GM21515 (cell line): Measurements from ENCODE around the gene SPEN.
"Not testable (repeated sequence)": the region's sequence is repeated elsewhere in the genome, so short reads cannot be mapped to it uniquely, and the experiment has no call there.

Source experiments
- ATAC-seq: cut with Tn5 transposase; IDR thresholded peaks from one replicate; pipeline ENCODE4 v1.9.1; 2021; ENCODE audit not compliant: unreplicated experiment

Gene SPEN

GRCh38 chr1:15847100-15847892 is at the start of gene SPEN:
Gene SPEN (plus strand): TSS chr1:15847707. CDS start chr1:15848068, 361 bp downstream.
- ATAC-seq = peak; percentile 59

GRCh38 chr1:15799004-15799867 is 48.3 kb upstream of the SPEN start:
- no peak for ATAC-seq

GRCh38 chr1:15799928-15800835 is 47.3 kb upstream of the SPEN start:
- ATAC-seq = no peak

- no peak for ATAC-seq
Measured at GRCh38 chr1:15802234-15802965, 45.1 kb upstream of the SPEN start.

DNA sequence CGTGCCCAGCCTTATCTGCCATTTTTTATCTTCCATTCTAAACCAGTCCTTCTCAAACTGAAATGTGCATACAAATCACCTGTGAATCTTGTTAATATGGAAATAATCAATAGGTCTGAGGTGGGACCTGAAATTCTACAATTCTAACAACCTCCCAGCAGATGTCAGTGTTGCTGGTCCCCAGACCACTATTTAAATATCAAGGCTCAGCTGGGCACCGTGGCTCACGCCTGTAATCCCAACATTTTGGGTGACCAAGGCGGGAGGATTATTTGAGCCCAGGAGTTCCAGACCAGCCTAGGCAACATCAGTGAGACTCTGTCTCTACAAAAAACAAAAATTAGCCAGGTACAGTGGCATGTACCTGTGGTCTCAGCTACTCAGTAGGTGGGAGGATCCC is 44.1 kb upstream of the SPEN start:
- no peak for ATAC-seq

DNA sequence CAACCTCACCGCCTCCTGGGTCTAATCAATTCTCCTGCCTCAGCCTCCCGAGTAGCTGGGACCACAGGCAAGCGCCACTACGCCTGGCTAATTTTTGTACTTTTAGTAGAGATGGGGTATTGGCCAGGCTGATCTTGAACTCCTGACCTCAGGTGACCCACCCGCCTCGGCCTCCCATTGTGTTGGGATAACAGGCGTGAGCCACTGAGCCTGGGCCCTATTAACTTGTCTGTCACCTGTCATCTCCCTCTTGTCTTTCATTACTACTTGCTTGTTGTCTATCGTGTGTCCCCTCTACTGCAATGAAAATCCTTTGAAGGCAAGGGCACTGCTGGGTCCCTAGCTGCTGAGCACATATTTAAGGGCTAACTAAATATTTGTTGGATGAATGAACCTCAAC is 43.4 kb upstream of the SPEN start:
- ATAC-seq = no peak

DNA sequence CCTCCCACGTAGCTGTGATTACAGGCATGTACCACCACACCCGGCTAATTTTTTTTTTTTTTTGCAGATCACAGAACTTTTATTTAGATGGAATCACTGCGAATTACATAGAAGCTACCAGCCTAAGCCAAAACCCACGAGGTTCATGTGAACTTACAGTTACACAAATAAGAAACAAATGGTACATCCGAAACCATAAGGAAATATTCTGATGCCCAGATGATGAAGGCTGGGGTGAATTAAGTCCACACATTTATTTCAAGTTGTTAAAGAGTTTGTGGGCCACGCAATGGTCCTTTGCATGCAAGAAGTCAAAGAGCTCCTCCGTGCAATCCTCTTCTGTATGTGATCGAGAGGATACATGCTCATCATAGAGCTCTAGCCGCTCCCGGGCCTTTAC is 40.4 kb upstream of the SPEN start:
- ATAC-seq = no peak

DNA sequence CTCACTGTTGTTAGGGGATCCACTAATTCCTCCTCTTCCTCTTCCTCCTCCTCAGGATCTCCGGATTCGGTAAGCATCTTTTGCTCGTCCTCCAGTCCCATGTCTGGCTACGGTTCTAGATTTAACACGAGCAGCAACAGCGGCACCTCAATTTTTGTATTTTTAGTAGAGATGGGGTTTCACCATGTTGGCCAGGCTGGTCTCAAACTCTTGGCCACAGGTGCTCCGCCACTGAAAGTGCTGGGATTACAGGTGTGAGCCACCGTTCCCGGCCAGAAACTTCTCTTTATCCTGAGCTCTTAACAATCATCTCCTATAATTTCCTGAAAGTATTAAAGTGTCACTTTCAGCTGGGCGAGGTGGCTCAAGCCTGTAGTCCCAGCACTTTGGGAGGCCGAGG is 40.0 kb upstream of the SPEN start, which contains the start of gene UQCRHL:
Gene UQCRHL (minus strand): TSS at position 101 of the 400 bp plus-strand sequence. CDS start 0 bp downstream, at position 101.
- not testable (repeated sequence) for ATAC-seq

GRCh38 chr1:15808955-15809354 is 38.6 kb upstream of the SPEN start:
- ATAC-seq = no peak

DNA sequence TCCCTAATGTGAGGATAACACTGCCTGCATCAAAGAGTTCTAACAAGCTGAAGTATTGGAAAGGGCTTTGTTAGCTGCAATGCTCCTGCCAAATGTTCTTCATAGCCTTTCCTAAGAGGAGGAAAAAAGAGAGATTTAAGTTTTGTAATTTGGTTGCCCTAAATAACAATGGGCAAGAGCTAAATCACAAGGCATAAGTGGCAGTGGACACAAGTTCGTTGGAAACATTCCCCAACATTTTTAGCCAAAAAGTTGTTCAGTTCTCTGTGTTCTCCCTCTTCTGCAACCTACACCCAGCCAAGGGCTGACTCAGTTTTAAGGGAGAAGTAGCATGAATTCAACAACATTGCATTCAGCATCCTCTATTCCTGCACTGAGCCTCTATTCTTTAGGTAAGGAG is 37.4 kb upstream of the SPEN start:
- ATAC-seq = no peak

- no peak for ATAC-seq
Measured at GRCh38 chr1:15816674-15817073, 30.8 kb upstream of the SPEN start.

DNA sequence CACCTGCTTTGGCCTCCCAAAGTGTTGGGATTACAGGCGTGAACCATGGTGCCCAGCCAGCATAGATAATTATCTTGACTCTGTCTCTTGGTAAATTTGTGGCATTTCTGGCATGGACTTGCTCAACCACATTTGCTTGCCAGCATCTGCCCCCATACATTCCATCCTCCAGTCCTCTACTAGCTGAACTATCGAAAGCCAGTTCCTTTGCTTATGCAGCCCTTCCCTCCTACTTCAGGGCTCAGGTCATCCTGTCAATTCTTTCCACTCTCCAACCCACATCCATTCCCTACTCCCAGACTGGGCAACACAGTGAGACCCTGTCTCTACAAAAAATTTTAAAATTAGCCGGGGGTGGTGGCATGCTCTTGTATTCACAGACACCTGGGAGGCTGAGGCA is 27.0 kb upstream of the SPEN start:
- ATAC-seq = no peak

DNA sequence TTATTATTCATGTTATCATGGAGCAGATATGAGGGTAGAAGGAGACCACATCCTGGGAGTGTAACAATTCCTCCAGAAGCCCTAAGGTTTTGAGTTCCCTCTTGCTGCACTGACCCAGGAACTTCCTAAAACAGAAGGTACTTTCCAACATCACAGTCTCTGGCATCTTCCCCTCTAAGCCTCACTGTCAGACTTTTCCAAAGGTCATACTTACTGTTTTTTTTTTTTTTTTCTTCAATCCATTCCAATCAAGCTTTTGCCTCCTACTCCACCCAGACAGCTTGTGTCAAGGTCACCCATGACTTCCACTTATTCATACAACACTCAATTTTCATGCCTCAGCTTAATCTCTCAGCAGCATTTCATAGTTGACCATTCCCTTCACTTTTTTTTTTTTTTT is 21.7 kb upstream of the SPEN start:
- no peak for ATAC-seq

DNA sequence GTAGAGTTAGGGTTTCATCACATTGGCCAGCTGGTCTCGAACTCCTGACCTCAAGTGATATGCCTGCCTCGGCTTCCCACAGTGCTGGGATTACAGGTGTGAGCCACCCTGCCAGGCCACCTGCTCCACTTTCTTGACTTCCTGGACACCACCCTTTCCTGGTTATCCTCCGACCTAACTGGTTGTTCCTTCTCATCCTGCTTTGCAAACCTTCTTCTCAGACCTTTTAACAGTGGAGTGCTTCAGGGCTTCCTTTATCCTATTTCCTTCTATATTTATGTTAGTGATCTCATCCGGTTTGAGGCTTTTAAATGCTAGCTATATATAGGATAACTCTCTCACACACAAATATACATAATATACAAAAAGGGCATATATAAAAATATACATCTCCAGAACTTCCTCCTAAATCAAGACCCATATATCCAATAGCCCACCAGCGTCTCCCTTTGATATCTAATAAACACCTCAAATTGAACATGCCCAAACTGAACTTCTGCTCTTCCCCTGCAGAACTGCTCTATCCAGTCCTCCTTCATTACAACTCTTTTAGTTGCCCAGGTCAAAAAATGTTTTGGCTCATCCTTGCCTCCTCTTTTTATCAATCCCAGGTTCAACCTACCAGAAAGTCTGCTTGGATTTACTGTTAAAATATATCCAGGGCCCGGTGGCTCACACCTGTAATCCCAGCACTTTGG is 20.5 kb upstream of the SPEN start:
- ATAC-seq = no peak

DNA sequence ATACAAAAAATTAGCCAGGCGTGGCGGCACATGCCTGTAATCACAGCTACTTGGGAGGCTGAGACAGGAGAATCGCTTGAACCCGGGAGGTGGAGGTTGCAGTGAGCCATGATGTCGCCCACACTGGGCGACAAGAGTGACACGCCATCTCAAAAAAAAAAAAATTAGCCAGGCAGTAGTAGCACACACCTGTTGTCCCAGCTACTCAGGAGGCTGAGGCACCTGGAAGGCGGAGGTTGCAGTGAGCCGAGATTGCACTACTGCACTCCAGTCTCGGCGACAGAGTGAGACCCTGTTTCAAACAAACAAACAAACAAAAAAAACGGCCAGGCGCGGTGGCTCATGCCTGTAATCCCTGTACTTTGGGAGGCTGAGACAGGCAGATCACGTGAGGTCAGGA is 19.9 kb upstream of the SPEN start:
- not testable (repeated sequence) for ATAC-seq

- ATAC-seq = not testable (repeated sequence)
Measured at GRCh38 chr1:15828931-15829330, 18.6 kb upstream of the SPEN start.

DNA sequence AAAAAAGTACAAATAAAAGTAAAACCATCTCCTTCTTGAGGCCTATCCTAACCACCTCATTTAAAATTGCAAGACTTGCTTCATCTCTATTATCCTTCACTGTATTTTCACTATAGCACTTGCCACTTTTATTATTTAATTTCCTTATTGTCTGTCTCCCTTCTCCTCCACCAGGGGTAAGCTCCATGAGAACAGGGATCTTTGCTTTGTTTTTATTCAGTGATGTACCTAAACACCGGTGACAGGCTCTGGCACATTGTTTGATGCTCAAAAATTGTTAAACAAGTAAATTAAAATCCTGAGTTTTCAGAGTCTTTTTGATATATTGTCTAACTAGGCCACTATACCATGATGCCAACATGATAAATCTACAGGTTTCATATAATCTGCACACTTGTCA is 17.2 kb upstream of the SPEN start:
- no peak for ATAC-seq

- no peak for ATAC-seq
Measured at GRCh38 chr1:15833069-15833679, 14.3 kb upstream of the SPEN start.

DNA sequence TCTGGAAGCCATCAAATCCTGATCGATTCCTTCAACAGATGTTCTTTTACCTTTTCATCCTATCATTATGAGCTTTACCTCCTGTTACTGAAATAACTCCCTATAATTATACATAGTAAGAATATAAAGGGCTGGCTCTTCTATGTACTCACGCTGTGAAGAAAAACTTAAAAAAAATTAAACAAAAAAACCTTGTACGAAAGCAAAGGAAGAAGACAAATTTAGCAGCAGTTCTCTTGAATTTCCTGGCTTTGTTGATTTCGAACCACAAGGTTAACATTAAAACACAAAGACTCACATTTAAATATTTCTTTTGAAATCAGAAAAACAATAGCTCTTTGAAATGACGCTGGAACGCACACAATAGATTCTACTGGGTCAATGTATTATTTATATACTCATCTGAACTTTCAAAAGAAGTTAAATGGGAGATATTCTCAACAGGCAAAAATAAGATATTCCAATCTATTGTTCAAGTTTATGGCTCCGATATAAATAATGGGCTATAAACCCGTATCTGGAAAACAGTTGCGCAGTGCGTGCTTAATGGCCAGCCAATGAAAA is 13.6 kb upstream of the SPEN start:
- no peak for ATAC-seq
